Lower lobe of right lung (tissue), 2 donors: ENCODE data around the gene RCE1. TPM values are rescaled to one million over a fixed set of nuclear protein-coding genes. Genes with fewer than 3 reads are reported as not detected.

Source experiments
- ATAC-seq, 2 donors: fragments of 200-7000 bp; cut with Tn5 transposase; one replicate each; pipeline ENCODE4 v1.9.1; 2020 to 2022; ENCODE audit warnings: mild to moderate bottlenecking in 2 of 2, moderate library complexity in 2 of 2
- DNase-seq: peaks from one replicate; pipeline ENCODE4 v3.0.0-alpha.2; 2020
- H3K27ac ChIP-seq: fragments of 200-600 bp; one replicate; pipeline ENCODE4 v1.8.0; 2022
- H3K27me3 ChIP-seq: fragments of 200-600 bp; one replicate; pipeline ENCODE4 v1.8.0; 2022; ENCODE audit warnings: low read depth
- H3K36me3 ChIP-seq: fragments of 200-600 bp; one replicate; pipeline ENCODE4 v1.8.0; 2022; ENCODE audit warnings: mild to moderate bottlenecking
- H3K4me1 ChIP-seq: fragments of 200-600 bp; one replicate; pipeline ENCODE4 v1.8.0; 2022
- H3K4me3 ChIP-seq: fragments of 200-600 bp; one replicate; pipeline ENCODE4 v1.8.0; 2022; ENCODE audit warnings: mild to moderate bottlenecking
- H3K9me3 ChIP-seq: fragments of 200-600 bp; one replicate; pipeline ENCODE4 v1.8.0; 2022
- intact Hi-C: fragments of 100-400 bp; cut with DNase I; formaldehyde crosslinking; loops from one replicate; pipeline ENCODE4 v1.11.0; 2022
- total RNA-seq: library from RNA; stranded (reverse); fragmentation: NEBNext Ultra II Directional; extraction: Animal tissue kit (Norgen Biotek cat#: 25700); gene quantifications from one replicate; pipeline ENCODE4 v1.2.1, GENCODE V29; 2021
- TF ChIP-seq, protein P1 (sequence below): fragments of 200-600 bp; IDR thresholded peaks from one replicate; pipeline ENCODE4 v1.8.0; 2022; ENCODE audit warnings: antibody characterized with exemption, mild to moderate bottlenecking
- donor health status: DM: no; HTN: yes; CAD: no; lungs with severe emphysema.

RCE1 gene
- total RNA-seq, 1 donor from 2014 or later, result 18.9 TPM

DNA sequence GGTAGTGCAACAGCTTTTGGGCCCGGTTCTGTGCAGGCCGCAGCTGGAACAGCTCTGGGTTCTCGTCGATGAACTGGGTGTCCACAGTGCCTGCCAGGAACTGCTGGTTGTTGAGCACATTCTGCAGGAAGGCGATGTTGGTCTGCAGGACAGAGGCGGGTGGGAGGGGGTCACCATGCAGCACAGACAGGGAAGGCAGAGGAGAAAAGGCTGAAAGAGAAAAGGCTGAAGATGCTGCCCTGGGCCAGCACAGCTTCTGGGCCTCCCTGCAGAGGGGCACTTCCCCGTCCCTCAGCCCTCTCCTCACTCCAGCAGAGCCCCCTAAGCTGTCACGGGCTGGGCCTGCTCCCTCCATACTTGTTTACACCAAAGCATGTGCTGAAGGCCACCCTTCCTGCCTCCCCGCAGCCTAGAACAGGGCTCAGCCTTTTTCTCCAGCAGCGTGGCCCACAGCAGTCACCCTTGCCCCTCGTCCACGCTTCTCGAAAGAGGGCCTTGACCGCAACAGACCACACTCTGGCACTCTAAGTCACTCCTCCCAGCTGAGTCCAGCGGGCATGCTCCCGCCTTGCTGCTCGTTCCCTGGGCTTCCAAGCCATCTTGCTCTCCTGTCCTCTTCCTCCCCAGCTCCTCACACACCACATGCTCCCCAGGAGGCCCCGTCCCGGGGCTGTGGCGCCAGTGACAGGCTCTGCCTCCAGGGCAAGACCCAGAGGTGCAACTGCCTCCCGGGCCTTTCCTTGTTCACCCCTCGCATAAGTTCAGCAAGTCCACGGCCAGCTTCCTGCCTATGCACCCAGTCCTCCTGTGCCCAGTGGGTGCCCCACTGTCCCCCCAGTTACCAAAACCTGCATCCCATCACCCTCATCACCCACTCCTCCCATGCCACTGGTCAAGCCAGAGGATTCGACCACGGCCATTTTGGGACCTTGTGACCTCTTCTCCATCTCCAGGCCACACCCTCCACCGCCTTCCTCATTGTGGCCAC lies 10.3 kb downstream of the RCE1 start:
- TF ChIP-seq, protein P1, sequence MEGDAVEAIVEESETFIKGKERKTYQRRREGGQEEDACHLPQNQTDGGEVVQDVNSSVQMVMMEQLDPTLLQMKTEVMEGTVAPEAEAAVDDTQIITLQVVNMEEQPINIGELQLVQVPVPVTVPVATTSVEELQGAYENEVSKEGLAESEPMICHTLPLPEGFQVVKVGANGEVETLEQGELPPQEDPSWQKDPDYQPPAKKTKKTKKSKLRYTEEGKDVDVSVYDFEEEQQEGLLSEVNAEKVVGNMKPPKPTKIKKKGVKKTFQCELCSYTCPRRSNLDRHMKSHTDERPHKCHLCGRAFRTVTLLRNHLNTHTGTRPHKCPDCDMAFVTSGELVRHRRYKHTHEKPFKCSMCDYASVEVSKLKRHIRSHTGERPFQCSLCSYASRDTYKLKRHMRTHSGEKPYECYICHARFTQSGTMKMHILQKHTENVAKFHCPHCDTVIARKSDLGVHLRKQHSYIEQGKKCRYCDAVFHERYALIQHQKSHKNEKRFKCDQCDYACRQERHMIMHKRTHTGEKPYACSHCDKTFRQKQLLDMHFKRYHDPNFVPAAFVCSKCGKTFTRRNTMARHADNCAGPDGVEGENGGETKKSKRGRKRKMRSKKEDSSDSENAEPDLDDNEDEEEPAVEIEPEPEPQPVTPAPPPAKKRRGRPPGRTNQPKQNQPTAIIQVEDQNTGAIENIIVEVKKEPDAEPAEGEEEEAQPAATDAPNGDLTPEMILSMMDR, result no peak
- intact Hi-C loops, result no loop called here
- no peaks in the 10 kb centered on the region for H3K9me3 ChIP-seq
- H3K36me3 ChIP-seq, result peaks cover 7% of the 10 kb centered on the region
- H3K4me3 ChIP-seq, result no peak overlapping the region
- ATAC-seq (no peak), DNase-seq (peak; percentile 41)
- H3K27me3 ChIP-seq, result no peaks in the 10 kb centered on the region
- H3K27ac ChIP-seq, result no peak overlapping the region
- H3K4me1 ChIP-seq, result peaks cover 9% of the 10 kb centered on the region

DNA sequence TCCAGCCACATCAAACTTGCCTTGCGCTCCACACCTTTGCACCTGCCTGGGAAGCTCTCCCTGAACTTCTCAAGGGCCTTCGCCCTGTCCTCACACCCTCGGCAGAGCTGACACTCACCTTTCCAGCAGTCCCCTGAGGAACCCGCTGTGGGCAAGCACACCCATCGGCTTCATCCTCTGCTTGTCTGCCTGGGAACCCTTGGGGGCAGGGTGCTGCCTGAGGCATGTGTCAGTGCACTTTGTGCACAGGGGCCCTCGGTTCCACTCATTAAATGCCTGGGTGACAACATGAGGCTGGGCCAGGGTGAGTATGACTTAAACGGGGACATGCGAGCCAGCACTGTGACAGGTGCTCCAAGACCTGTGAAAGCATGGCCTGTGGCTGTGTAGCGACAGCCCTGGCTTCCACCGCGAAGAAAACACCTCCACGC lies 11.0 kb downstream of the RCE1 start:
- intact Hi-C loops, result no loop called here
- Histone ChIP-seq H3K9me3 (no peaks in the 10 kb centered on the region), H3K4me1 (peaks cover 9% of the 10 kb centered on the region), H3K36me3 (no peaks in the 10 kb centered on the region), H3K27me3 (no peaks in the 10 kb centered on the region), H3K27ac (no peak overlapping the region), H3K4me3 (no peak overlapping the region)
- TF ChIP-seq, protein P1, result no peak
- ATAC-seq (no peak), DNase-seq (no peak)

DNA sequence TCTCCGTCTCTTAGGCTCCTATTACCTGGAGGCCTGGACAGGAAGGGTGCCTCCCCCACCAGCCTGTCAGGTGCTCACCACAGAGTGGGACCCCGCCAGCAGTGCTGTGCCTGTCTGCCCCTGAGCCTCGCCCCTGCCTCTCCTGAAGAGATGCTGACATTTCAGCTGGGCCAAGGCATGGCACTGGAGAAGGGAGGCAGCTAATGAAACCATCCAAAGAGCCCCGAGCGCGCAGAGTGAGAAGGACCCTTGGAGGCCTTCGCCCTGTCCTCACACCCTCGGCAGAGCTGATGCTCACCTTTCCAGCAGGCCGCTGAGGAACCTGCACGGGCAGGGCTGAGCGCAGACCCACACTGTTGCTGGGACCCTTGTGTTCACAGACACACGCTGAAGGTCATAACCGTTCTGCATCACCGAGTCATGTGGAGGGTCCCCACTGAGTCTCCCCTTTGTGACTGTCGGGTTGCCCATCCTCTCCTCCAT lies 11.5 kb downstream of the RCE1 start:
- Histone ChIP-seq H3K9me3 (no peaks in the 10 kb centered on the region), H3K4me1 (peaks cover 9% of the 10 kb centered on the region), H3K27ac (no peak overlapping the region), H3K27me3 (no peaks in the 10 kb centered on the region), H3K36me3 (no peaks in the 10 kb centered on the region), H3K4me3 (no peak overlapping the region)
- TF ChIP-seq, protein P1, result no peak
- intact Hi-C loops, result no loop called here
- ATAC-seq (no peak), DNase-seq (peak; percentile 41)

DNA sequence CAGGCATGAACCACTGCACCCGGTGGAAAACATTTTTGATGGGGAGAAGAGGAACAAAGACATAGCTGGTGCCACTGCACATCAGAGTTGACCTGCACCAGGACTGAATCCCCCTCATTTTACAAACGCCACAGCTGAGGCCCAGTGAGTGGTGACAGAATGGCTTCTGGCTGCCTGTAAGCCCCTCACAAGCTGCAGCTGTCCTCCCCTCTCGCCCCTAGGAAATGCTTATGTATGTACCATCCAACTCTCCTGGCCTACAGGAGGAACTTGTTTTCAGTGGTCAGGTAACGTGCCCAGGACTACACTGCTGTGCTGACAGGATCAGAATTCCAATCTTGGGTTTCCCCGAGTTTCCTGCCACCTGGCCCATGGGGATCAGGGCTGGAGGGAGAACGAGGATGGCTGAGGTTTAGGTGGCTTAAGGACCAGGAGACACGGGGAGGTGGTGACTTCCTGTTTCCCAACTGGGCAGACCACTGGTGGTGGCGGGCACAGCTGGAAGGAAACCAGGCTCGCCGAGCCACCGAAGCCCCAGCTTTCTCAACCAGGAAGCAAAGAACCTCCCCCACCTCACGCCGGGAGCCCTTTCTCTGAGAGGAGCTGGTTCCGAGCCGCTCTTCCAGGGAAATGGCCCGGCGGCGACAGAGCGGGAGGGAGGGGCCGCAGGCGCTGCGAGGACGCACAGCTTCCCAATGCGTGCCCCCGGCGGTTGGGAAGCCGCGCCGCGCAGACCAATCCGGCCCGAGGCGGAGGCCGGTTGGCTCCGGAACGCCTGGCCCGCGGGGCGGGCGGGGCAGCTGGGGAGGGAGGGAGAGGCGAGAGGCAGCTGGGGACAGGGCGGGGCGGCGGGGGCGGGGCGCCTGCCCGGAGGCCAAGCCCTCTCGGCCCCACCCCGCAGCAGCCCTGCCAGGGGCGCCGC lies 12.6 kb downstream of the RCE1 start:
- Histone ChIP-seq H3K4me1 (peaks cover 9% of the 10 kb centered on the region), H3K27ac (peak overlapping the region; percentile 91), H3K9me3 (no peaks in the 10 kb centered on the region), H3K27me3 (no peaks in the 10 kb centered on the region), H3K36me3 (no peaks in the 10 kb centered on the region), H3K4me3 (peak overlapping the region; percentile 66)
- DNase-seq (peak; percentile 96), ATAC-seq (peak; percentile 95 to 97)
- intact Hi-C loops, result no loop called here
- TF ChIP-seq, protein P1, result no peak
